GM12874 (cell line): Measurements from ENCODE around the gene FLNB.

Experiments used
- TF ChIP-seq, protein P1 (sequence below): IDR thresholded peaks from 2 replicates; pipeline ENCODE4 v1.5.1; 2011; ENCODE audit warnings: low read depth, mild to moderate bottlenecking, control low read depth, low read length, moderate library complexity; ENCODE audit not compliant: insufficient read depth

The FLNB gene

DNA sequence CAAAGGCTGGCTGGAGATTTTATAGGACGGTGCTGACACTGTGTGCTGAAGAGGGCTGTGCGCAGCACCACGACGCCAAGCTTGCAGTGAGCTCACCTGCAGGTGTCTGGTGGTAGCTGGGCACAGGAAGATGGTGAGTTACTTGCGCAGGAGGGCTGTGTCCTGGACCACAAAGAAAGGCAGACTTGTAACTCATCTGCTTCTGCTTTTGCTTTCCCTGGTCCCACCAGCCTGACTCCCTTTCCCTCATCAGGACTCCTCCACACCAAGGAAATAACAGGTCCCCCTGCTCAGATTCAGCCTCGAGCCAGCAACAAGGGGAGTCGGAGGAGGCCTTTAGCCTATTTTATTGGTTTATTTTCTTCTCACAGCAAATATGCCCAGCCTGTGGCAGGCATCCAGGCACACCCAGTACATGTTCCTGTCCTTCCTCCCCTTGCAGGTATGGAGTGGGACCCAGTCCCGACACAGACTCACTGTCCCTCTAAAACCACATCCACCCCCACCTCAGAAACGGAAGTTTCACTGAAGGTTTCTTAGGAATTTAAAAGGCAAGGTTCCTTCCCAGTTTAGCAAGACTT is 35.6 kb upstream of the FLNB start:
- TF ChIP-seq, protein P1, sequence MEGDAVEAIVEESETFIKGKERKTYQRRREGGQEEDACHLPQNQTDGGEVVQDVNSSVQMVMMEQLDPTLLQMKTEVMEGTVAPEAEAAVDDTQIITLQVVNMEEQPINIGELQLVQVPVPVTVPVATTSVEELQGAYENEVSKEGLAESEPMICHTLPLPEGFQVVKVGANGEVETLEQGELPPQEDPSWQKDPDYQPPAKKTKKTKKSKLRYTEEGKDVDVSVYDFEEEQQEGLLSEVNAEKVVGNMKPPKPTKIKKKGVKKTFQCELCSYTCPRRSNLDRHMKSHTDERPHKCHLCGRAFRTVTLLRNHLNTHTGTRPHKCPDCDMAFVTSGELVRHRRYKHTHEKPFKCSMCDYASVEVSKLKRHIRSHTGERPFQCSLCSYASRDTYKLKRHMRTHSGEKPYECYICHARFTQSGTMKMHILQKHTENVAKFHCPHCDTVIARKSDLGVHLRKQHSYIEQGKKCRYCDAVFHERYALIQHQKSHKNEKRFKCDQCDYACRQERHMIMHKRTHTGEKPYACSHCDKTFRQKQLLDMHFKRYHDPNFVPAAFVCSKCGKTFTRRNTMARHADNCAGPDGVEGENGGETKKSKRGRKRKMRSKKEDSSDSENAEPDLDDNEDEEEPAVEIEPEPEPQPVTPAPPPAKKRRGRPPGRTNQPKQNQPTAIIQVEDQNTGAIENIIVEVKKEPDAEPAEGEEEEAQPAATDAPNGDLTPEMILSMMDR: no peak

DNA sequence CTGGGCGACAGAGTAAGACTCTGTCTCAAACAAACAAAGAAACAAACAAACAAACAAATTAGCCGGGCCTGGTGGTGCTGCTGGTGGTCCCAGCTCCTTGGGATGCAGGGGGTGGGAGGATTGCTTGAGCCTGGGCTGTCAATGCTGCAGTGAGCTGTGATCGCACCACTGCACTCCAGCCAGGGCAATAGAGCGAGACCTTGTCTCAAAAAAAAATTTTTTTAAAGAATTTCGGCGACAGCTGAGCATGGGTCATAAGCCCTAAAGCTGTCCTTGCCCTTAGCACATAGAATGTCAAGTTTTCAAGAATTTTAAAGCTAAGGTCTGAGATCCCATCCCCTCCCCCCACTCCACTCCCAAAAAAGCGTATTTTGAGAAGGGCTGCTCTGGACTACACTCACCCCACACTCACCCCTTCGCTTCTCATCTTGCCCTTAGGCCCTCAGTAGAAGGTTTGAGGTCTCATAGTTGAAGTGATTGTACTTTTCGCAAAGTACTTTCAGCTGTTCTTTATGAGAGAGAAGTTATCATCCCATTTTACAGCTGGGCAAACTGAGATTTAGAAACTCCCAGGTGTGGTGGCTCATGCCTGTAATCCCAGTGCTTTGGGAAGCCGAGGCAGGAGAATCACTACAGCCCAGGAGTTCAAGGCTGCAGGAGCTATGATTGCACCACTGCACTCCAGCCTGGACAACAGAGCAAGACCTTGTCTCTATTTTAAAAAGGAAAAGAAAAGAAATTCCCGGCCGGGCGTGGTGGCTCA is 34.3 kb upstream of the FLNB start:
- TF ChIP-seq, protein P1: no peak

DNA sequence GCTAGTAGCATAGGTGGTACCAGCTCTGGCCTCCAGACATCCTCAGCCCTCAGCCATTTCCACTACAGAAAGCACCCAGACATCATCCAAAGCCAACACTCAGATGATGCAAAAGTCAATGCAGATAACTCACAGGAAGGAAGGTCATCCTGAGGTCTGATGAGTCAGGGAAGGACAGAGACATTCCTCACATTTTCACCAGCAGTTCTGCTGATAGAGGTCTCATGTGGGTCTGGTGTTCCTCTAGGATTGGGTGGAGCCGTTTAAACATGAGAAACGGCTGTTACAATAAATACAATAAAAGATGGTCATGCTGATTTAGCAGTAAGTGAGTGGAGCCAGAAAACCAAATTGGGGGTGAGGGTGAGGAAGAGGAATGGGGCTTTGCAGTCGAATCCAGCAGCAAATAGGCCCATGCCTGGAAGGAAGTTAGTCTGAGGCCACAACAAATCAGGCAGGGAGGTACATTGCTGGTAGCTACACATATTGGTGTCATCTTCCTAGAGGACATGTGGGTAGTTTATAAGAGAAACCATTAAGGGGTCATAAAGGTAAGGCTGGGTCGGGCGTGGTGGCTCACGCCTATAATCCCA is 33.3 kb upstream of the FLNB start:
- TF ChIP-seq, protein P1: no peak

GRCh38 chr3:57977818-57978235 is 30.4 kb upstream of the FLNB start:
- TF ChIP-seq, protein P1: no peak

- TF ChIP-seq, protein P1: no peak
These were observed 29.9 kb upstream of the FLNB start for GRCh38 chr3:57978316-57978715.

DNA sequence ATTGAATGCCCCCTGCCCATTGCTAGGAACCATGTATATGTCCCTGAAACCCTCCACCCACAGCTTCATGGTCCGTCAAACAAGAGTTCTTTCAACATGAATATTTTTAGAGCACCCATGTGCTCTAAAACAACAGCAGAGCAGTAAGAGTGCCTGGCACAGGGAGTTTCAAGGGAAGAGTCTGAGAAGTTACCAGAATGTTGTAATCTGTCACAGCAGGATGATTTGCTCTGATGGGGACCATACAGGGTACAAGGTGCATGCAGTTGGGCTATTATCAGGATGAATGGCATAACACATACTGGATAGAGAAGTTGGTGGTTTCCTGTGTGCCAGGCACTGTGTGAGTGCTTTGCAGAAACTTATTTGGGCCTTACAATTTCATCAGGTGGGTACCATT is 27.8 kb upstream of the FLNB start:
- TF ChIP-seq, protein P1: no peak

DNA sequence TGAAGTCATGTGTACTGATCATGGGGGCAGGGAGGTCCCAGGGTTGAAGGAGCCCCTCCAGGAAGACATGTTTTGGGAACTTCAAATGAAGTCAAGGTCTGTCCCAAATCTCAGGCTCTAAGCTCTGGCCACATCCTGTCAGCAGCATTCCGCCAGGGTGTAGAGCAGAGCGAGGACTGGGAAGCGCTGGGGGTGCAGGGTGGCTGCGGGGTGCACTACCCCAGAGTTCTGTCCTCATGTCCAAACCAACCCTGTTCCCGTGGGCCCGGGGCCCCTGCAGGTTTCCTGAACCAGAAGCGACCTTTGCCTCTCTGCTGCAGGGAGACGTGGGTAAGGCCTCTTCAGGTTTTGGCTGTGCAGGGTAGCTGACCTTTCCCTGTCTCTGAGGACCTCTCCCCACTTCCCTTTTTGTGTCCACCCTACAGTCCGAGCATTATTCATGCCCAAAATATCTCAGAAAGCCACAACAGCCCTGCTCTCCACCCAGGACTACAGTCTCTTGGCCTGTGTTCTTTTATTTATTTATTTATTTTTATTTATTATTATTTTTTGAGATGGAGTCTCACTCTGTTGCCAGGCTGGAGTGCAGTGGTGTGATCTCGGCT is 26.6 kb upstream of the FLNB start:
- TF ChIP-seq, protein P1: no peak
